Activated CD4-positive, alpha-beta T cell treated with anti-CD3 and anti-CD28 coated beads, Interleukin-2, amount 10 ng/mL, durations not matched to agents 7 days and 5 days (primary cell): ENCODE data around the gene PCCB. TPM values are rescaled to one million over a fixed set of nuclear protein-coding genes. Genes with fewer than 3 reads are reported as not detected.

ENCODE experiments used
- CTCF ChIA-PET: fragments of 350-600 bp; sonication (Branson Sonifier 250); formaldehyde crosslinking; loops from one replicate; lab custom pipeline; 2021; ENCODE audit warnings: antibody characterized with exemption; lab: Charles Lee
- POLR2A ChIA-PET: fragments of 350-600 bp; sonication (Branson Sonifier 250); formaldehyde crosslinking; loops from one replicate; lab custom pipeline; 2021; ENCODE audit warnings: antibody characterized with exemption; lab: Charles Lee
- DNase-seq: peaks from one replicate; pipeline ENCODE4 v3.0.0-alpha.2; 2020
- H3K27ac Mint-ChIP-seq: one replicate; pipeline ENCODE4 v1.8.0; 2021; ENCODE audit warnings: mild to moderate bottlenecking, moderate library complexity, mixed read lengths
- H3K27me3 Mint-ChIP-seq: one replicate; pipeline ENCODE4 v1.8.0; 2021; ENCODE audit warnings: mixed read lengths
- H3K36me3 Mint-ChIP-seq: one replicate; pipeline ENCODE4 v1.8.0; 2021; ENCODE audit warnings: low read depth, mixed read lengths
- H3K4me1 Mint-ChIP-seq: one replicate; pipeline ENCODE4 v1.8.0; 2021; ENCODE audit warnings: mixed read lengths
- H3K4me3 Mint-ChIP-seq: one replicate; pipeline ENCODE4 v1.8.0; 2021; ENCODE audit warnings: mild to moderate bottlenecking, moderate library complexity, mixed read lengths
- H3K9me3 Mint-ChIP-seq: one replicate; pipeline ENCODE4 v1.8.0; 2021; ENCODE audit warnings: mixed read lengths
- total RNA-seq, 2 experiments: library from RNA; stranded (reverse); gene quantifications; one replicate each; pipeline ENCODE4 v1.2.3, GENCODE V29; 2021

Gene PCCB
- total RNA-seq, 2 experiments from 2014 or later, result 17.3 to 19.9 TPM

GRCh38 chr3:136294176-136294575, 44.0 kb downstream of the PCCB start:
- peaks cover 16% of the 10 kb centered on the region for H3K36me3 Mint-ChIP-seq
- CTCF ChIA-PET, result interaction anchor here (0.7 to 2.0 kb wide), 3 partner anchors 20 to 458 kb away, joined by 3 to 6 read pairs (median 4); partner anchors contain the start of gene STAG1
- H3K27me3 Mint-ChIP-seq, result no peaks in the 10 kb centered on the region
- no peaks in the 10 kb centered on the region for H3K9me3 Mint-ChIP-seq
- H3K27ac Mint-ChIP-seq, result no peak overlapping the region
- no peak overlapping the region for H3K4me3 Mint-ChIP-seq
- POLR2A ChIA-PET, result no interaction called here
- DNase-seq, result no peak
- H3K4me1 Mint-ChIP-seq, result no peaks in the 10 kb centered on the region

DNA sequence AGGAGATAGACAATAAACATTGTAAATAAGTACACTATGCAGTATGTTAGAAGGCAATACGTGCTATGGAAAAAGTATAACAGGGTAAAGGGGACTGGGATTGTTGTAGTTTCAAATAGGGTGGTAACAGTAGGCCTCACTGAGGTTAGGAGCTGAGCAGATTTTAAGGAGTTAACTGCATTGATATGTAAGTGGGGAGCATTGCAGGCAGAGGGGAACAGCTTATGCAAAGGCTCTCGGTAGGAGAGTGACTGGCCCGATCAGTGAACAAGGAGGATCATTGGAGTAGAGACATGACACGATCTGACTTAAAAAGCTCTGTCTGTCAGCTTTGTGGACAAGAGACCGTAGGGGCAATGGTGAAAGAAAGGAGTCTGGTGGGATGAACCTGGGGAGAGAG, 46.8 kb downstream of the PCCB start:
- no peaks in the 10 kb centered on the region for H3K4me1 Mint-ChIP-seq
- no peak overlapping the region for H3K27ac Mint-ChIP-seq
- no peak for DNase-seq
- no peaks in the 10 kb centered on the region for H3K9me3 Mint-ChIP-seq
- peaks cover 18% of the 10 kb centered on the region for H3K36me3 Mint-ChIP-seq
- ChIA-PET POLR2A (no interaction called here), CTCF (interaction anchor here (1.4 kb wide), 1 partner anchor 717 kb away, joined by 4 read pairs; no protein-coding TSS in a partner anchor)
- H3K4me3 Mint-ChIP-seq, result no peak overlapping the region
- H3K27me3 Mint-ChIP-seq, result no peaks in the 10 kb centered on the region

DNA sequence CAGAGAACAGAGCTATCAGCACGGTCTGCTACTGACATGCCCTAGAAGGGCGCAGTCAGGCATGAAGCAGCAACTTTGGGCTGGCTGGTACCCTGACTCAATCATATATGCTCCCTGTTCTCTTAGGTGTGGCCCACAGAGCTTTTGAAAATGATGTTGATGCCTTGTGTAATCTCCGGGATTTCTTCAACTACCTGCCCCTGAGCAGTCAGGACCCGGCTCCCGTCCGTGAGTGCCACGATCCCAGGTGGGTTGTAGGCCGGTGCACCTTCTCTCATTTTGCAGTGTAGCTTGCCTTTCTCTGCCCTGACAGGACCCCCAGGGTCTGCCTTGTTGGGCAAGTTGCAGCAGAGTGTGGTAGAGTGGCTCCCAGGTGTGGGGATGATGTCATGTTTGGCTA, 47.7 kb downstream of the PCCB start:
- CTCF ChIA-PET, result interaction anchor here (1.4 kb wide), 1 partner anchor 716 kb away, joined by 4 read pairs; no protein-coding TSS in a partner anchor
- peaks cover 18% of the 10 kb centered on the region for H3K36me3 Mint-ChIP-seq

GRCh38 chr3:136300444-136300843, 50.3 kb downstream of the PCCB start:
- H3K4me3 Mint-ChIP-seq, result no peak overlapping the region
- H3K36me3 Mint-ChIP-seq, result peaks cover 9% of the 10 kb centered on the region
- DNase-seq, result no peak
- POLR2A ChIA-PET, result no interaction called here
- H3K4me1 Mint-ChIP-seq, result no peaks in the 10 kb centered on the region
- H3K27ac Mint-ChIP-seq, result no peak overlapping the region
- H3K27me3 Mint-ChIP-seq, result no peaks in the 10 kb centered on the region
- CTCF ChIA-PET, result interaction anchor here (0.6 kb wide), 1 partner anchor 398 kb away, joined by 4 read pairs; no protein-coding TSS in a partner anchor
- H3K9me3 Mint-ChIP-seq, result no peaks in the 10 kb centered on the region

More for the DNA sequence above, 47.7 kb downstream of the PCCB start:
- no peak for DNase-seq
- Mint-ChIP-seq H3K27me3 (no peaks in the 10 kb centered on the region), H3K9me3 (no peaks in the 10 kb centered on the region), H3K4me1 (no peaks in the 10 kb centered on the region), H3K4me3 (no peak overlapping the region), H3K27ac (no peak overlapping the region)
- POLR2A ChIA-PET, result no interaction called here

GRCh38 chr3:136305879-136306278, 55.7 kb downstream of the PCCB start:
- no peak overlapping the region for H3K4me3 Mint-ChIP-seq
- peaks cover 14% of the 10 kb centered on the region for H3K36me3 Mint-ChIP-seq
- peaks cover 3% of the 10 kb centered on the region for H3K4me1 Mint-ChIP-seq
- no peak overlapping the region for H3K27ac Mint-ChIP-seq
- H3K9me3 Mint-ChIP-seq, result peaks cover 4% of the 10 kb centered on the region
- ChIA-PET POLR2A (interaction anchor here (1.5 kb wide), 1 partner anchor 447 kb away, joined by 7 read pairs; the partner anchor contains the start of gene STAG1), CTCF (interaction anchor here (0.7 to 1.8 kb wide), 10 partner anchors 13 to 727 kb away, joined by 3 to 7 read pairs (median 3); partner anchors contain the start of gene STAG1)
- DNase-seq, result peak; percentile 22
- H3K27me3 Mint-ChIP-seq, result no peaks in the 10 kb centered on the region

- DNase-seq, result no peak
- Mint-ChIP-seq H3K9me3 (peaks cover 2% of the 10 kb centered on the region), H3K27me3 (no peaks in the 10 kb centered on the region), H3K4me3 (no peak overlapping the region), H3K4me1 (no peaks in the 10 kb centered on the region), H3K36me3 (peaks cover 5% of the 10 kb centered on the region), H3K27ac (no peak overlapping the region)
- POLR2A ChIA-PET, result no interaction called here
- CTCF ChIA-PET, result interaction anchor here (1.7 kb wide), 1 partner anchor 9 kb away, joined by 3 read pairs; no protein-coding TSS in a partner anchor
Measured at GRCh38 chr3:136311261-136311660, 61.1 kb downstream of the PCCB start.

GRCh38 chr3:136311968-136312367, 61.8 kb downstream of the PCCB start:
- no peak overlapping the region for H3K27ac Mint-ChIP-seq
- no peaks in the 10 kb centered on the region for H3K27me3 Mint-ChIP-seq
- DNase-seq, result no peak
- no peak overlapping the region for H3K4me3 Mint-ChIP-seq
- POLR2A ChIA-PET, result no interaction called here
- H3K4me1 Mint-ChIP-seq, result no peaks in the 10 kb centered on the region
- H3K36me3 Mint-ChIP-seq, result peaks cover 7% of the 10 kb centered on the region
- H3K9me3 Mint-ChIP-seq, result peaks cover under 1% of the 10 kb centered on the region
- CTCF ChIA-PET, result interaction anchor here (1.7 to 2.1 kb wide), 2 partner anchors 9 to 440 kb away, joined by 3 to 6 read pairs; partner anchors contain the start of gene STAG1

- Mint-ChIP-seq H3K9me3 (peaks cover 29% of the 10 kb centered on the region), H3K27ac (no peak overlapping the region), H3K4me3 (no peak overlapping the region), H3K4me1 (no peaks in the 10 kb centered on the region), H3K36me3 (peaks cover 58% of the 10 kb centered on the region), H3K27me3 (no peaks in the 10 kb centered on the region)
- ChIA-PET POLR2A (no interaction called here), CTCF (no interaction called here)
- no peak for DNase-seq
Measured at GRCh38 chr3:136326316-136326715, 76.2 kb downstream of the PCCB start.

- ChIA-PET CTCF (interaction anchor here (0.6 to 1.9 kb wide), 3 partner anchors 18 to 1419 kb away, joined by 3 to 8 read pairs (median 4); no protein-coding TSS in a partner anchor), POLR2A (no interaction called here)
Measured at GRCh38 chr3:136327671-136328070, 77.5 kb downstream of the PCCB start.

GRCh38 chr3:136329593-136329992, 79.5 kb downstream of the PCCB start:
- CTCF ChIA-PET, result interaction anchor here (0.9 kb wide), 1 partner anchor 12 kb away, joined by 3 read pairs; no protein-coding TSS in a partner anchor
- H3K4me3 Mint-ChIP-seq, result no peak overlapping the region
- peaks cover 46% of the 10 kb centered on the region for H3K36me3 Mint-ChIP-seq

More at GRCh38 chr3:136327671-136328070, 77.5 kb downstream of the PCCB start:
- no peak for DNase-seq
- Mint-ChIP-seq H3K27ac (no peak overlapping the region), H3K4me1 (no peaks in the 10 kb centered on the region), H3K36me3 (peaks cover 49% of the 10 kb centered on the region), H3K9me3 (peaks cover 17% of the 10 kb centered on the region), H3K27me3 (no peaks in the 10 kb centered on the region), H3K4me3 (no peak overlapping the region)

DNA sequence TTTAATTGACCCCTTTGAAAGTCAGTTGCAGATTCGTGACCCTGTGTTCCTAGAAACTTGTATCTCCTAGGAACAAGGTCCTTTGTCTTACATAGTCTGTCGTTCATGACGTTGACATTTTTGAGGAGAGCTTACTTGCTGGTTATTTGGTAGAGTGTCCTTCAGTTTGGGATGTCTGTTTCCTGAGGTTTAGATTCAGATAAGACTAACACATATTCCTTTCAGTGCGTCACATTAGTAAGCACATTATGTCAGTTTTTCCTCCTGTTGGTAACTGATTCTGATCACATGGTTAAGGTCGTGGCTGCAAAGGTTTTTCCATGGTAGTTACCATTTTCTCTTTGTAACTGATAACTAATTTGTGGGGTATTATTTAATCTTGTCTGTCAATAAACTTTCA, 80.8 kb downstream of the PCCB start:
- Mint-ChIP-seq H3K4me1 (no peaks in the 10 kb centered on the region), H3K9me3 (no peaks in the 10 kb centered on the region), H3K36me3 (peaks cover 51% of the 10 kb centered on the region), H3K27me3 (no peaks in the 10 kb centered on the region), H3K4me3 (no peak overlapping the region), H3K27ac (no peak overlapping the region)
- CTCF ChIA-PET, result interaction anchor here (1.8 kb wide), 1 partner anchor 421 kb away, joined by 4 read pairs; the partner anchor contains the start of gene STAG1
- DNase-seq, result no peak
- POLR2A ChIA-PET, result no interaction called here

More at GRCh38 chr3:136329593-136329992, 79.5 kb downstream of the PCCB start:
- DNase-seq, result no peak
- POLR2A ChIA-PET, result no interaction called here
- H3K4me1 Mint-ChIP-seq, result no peaks in the 10 kb centered on the region
- H3K27ac Mint-ChIP-seq, result no peak overlapping the region
- no peaks in the 10 kb centered on the region for H3K27me3 Mint-ChIP-seq
- H3K9me3 Mint-ChIP-seq, result peaks cover under 1% of the 10 kb centered on the region

DNA sequence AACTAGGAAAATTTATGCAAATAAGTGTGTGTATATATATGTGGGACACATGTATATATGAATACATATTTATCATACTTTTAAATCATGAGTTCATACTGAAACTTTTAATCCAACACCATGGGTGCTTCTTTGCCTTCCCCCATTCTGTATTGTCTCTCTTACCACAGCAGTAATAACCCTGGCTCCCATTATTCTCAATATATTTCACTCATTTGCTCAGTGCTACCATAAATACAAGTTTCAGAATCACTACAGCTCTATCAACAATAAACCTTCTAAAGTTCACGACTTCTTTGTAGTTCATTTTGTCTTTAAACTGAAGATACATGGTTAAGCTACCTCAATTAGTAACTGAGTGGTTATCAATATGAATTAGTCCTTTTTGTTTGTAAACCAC, 82.2 kb downstream of the PCCB start:
- H3K4me1 Mint-ChIP-seq, result no peaks in the 10 kb centered on the region
- CTCF ChIA-PET, result interaction anchor here (1.8 kb wide), 1 partner anchor 420 kb away, joined by 4 read pairs; the partner anchor contains the start of gene STAG1

GRCh38 chr3:136332776-136333175, 82.6 kb downstream of the PCCB start:
- CTCF ChIA-PET, result interaction anchor here (0.8 to 1.8 kb wide), 3 partner anchors 12 to 419 kb away, joined by 3 to 4 read pairs (median 3); partner anchors contain the start of gene STAG1
- no peaks in the 10 kb centered on the region for H3K27me3 Mint-ChIP-seq
- H3K27ac Mint-ChIP-seq, result peak overlapping the region; percentile 70
- peaks cover 59% of the 10 kb centered on the region for H3K36me3 Mint-ChIP-seq
- no peaks in the 10 kb centered on the region for H3K9me3 Mint-ChIP-seq
- POLR2A ChIA-PET, result no interaction called here
- no peaks in the 10 kb centered on the region for H3K4me1 Mint-ChIP-seq
- DNase-seq, result no peak
- no peak overlapping the region for H3K4me3 Mint-ChIP-seq

More for the DNA sequence above, 82.2 kb downstream of the PCCB start:
- Mint-ChIP-seq H3K4me3 (no peak overlapping the region), H3K27ac (no peak overlapping the region), H3K27me3 (no peaks in the 10 kb centered on the region), H3K36me3 (peaks cover 59% of the 10 kb centered on the region), H3K9me3 (no peaks in the 10 kb centered on the region)
- POLR2A ChIA-PET, result no interaction called here
- no peak for DNase-seq
